ENCODE measurements around the gene GVQW3.

GVQW3 gene

DNA sequence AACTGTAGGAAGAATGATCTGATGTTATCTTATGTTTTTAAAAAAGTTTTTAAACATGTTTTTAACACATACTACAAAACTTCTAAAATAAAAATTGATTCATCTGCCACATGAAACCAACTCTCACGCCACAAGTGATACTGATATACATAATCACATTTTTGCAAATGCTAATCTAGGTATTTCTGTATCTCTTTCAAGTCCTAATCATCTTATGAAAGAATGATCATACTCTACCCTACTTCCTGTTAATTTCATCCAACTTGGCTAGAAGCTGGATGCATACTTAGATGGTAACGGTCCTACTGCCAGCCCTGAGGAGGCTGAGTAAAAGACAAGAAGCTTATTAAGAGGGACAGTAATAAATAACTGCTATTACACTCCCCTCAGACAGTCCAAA is 19.3 kb upstream of the GVQW3 start:
- H3K27me3 ChIP-seq (ENCODE audit: control insufficient read depth, insufficient read depth, low read length) = no peaks in the 10 kb centered on the region
- H3K36me3 ChIP-seq (ENCODE audit: control insufficient read depth, insufficient read depth, low read length) = 0 out of 2 replicates have a peak, but pooled peaks cover 9% of the 10 kb centered on the region
- H3K4me1 ChIP-seq (ENCODE audit: control insufficient read depth, insufficient read depth, low read length) = no peaks in the 10 kb centered on the region
- no peak overlapping the region for H3K9ac ChIP-seq (ENCODE audit: low read depth, low read length)
- no peak overlapping the region for H3K4me3 ChIP-seq (ENCODE audit: low read depth, low read length)
- no peak overlapping the region for H3K27ac ChIP-seq (ENCODE audit: low read depth, low read length)
- no peaks in the 10 kb centered on the region for H3K9me3 ChIP-seq (ENCODE audit: control insufficient read depth, insufficient read depth, low read length)

DNA sequence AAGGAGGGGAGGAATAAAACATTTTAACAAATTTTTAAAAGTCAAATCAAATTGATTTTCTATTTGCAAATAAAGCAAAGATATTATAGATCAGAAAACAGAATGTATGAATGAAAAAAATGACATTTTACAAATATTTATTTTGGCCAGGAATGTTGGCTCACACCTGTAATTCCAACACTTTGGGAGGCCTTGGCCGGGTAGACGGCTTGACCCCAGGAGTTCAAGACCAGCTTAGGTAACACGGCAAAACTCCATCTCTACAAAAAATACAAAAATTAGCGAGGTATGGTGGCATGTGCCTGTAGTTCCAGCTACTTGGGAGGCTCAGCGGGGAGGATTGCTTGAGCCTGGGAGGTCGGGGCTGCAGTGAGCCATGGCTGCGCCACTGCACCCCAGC is 18.4 kb upstream of the GVQW3 start:
- Histone ChIP-seq H3K36me3 (ENCODE audit: control insufficient read depth, insufficient read depth, low read length) (0 out of 2 replicates have a peak, but pooled peaks cover 9% of the 10 kb centered on the region), H3K9ac (ENCODE audit: low read depth, low read length) (no peak overlapping the region), H3K27me3 (ENCODE audit: control insufficient read depth, insufficient read depth, low read length) (no peaks in the 10 kb centered on the region), H3K27ac (ENCODE audit: low read depth, low read length) (no peak overlapping the region), H3K4me3 (ENCODE audit: low read depth, low read length) (no peak overlapping the region), H3K4me1 (ENCODE audit: control insufficient read depth, insufficient read depth, low read length) (no peaks in the 10 kb centered on the region), H3K9me3 (ENCODE audit: control insufficient read depth, insufficient read depth, low read length) (no peaks in the 10 kb centered on the region)

DNA sequence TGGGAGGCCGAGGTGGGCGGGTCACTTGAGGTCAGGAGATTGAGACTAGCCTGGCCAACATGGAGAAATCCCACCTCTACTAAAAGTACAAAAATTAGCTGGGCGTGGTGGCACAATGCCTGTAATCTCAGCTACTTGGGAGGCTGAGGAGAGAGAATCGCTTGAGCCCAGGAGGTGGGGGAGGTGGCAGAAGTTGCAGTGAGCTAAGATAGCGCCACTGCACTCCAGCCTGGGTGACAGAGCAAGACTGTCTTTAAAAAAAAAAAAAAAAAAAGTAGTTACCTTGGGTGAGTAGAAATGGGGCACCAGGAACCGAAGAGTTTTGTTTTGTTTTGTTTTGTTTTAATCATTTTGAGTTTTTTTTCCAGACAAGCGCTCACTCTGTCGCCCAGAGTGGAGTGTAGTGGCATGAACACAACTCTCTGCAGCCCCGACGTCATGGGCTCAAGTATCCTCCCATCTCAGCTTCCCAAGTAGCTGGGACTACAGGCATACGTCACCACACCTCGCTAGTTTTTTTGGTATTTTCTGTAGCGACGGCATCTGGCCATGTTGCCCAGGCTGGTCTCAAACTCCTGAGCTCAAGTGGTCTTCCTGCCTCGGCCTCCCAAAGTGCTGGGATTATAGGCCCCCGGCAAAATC is 16.0 kb upstream of the GVQW3 start:
- H3K9me3 ChIP-seq (ENCODE audit: control insufficient read depth, insufficient read depth, low read length) = no peaks in the 10 kb centered on the region
- H3K9ac ChIP-seq (ENCODE audit: low read depth, low read length) = no peak overlapping the region
- no peaks in the 10 kb centered on the region for H3K27me3 ChIP-seq (ENCODE audit: control insufficient read depth, insufficient read depth, low read length)
- H3K27ac ChIP-seq (ENCODE audit: low read depth, low read length) = no peak overlapping the region
- no peak overlapping the region for H3K4me3 ChIP-seq (ENCODE audit: low read depth, low read length)
- 0 out of 2 replicates have a peak, but pooled peaks cover 5% of the 10 kb centered on the region for H3K36me3 ChIP-seq (ENCODE audit: control insufficient read depth, insufficient read depth, low read length)
- H3K4me1 ChIP-seq (ENCODE audit: control insufficient read depth, insufficient read depth, low read length) = no peaks in the 10 kb centered on the region

DNA sequence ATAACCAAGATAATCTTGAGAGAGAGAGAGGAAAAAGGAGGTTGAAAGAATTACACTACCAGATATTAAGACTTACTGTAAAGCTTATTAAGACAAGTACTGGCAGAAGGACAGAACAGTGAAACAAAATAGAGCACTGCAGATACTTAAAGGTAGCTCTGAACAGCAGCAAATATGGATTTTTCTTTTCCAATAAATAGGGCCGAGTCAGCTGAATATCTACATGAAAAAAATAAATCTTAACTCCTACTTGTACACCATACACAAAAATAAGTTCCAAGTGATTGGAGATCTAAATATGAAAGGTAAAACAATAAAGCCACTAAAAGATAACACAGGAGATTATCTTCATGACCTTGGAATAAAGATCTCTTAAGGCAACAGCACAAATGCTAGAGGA is 12.6 kb upstream of the GVQW3 start:
- Histone ChIP-seq H3K4me1 (ENCODE audit: control insufficient read depth, insufficient read depth, low read length) (no peaks in the 10 kb centered on the region), H3K27ac (ENCODE audit: low read depth, low read length) (no peak overlapping the region), H3K4me3 (ENCODE audit: low read depth, low read length) (no peak overlapping the region), H3K36me3 (ENCODE audit: control insufficient read depth, insufficient read depth, low read length) (0 out of 2 replicates have a peak, but pooled peaks cover 3% of the 10 kb centered on the region), H3K9me3 (ENCODE audit: control insufficient read depth, insufficient read depth, low read length) (no peaks in the 10 kb centered on the region), H3K9ac (ENCODE audit: low read depth, low read length) (no peak overlapping the region), H3K27me3 (ENCODE audit: control insufficient read depth, insufficient read depth, low read length) (no peaks in the 10 kb centered on the region)

DNA sequence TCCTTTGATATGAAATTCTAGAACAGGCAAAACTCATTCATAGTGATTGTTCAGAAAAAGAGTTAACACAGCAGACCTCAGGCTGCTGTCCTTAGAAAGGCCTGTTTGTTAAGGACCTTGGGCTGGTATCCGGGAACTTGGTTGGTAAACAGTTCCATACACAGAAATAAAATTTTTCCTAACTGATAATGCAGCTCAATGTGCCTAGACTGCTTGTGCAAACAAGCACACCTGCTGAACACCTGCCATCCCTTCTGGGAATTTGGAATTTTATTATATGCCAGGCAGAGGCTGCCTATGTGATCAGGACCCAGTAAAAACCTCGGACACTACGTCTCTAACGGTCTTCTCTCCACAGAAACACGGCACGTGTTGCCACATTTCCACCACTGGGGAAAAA is 11.7 kb upstream of the GVQW3 start:
- Histone ChIP-seq H3K36me3 (ENCODE audit: control insufficient read depth, insufficient read depth, low read length) (0 out of 2 replicates have a peak, but pooled peaks cover 2% of the 10 kb centered on the region), H3K9me3 (ENCODE audit: control insufficient read depth, insufficient read depth, low read length) (no peaks in the 10 kb centered on the region), H3K9ac (ENCODE audit: low read depth, low read length) (no peak overlapping the region), H3K4me1 (ENCODE audit: control insufficient read depth, insufficient read depth, low read length) (no peaks in the 10 kb centered on the region), H3K27me3 (ENCODE audit: control insufficient read depth, insufficient read depth, low read length) (no peaks in the 10 kb centered on the region), H3K27ac (ENCODE audit: low read depth, low read length) (no peak overlapping the region), H3K4me3 (ENCODE audit: low read depth, low read length) (no peak overlapping the region)

DNA sequence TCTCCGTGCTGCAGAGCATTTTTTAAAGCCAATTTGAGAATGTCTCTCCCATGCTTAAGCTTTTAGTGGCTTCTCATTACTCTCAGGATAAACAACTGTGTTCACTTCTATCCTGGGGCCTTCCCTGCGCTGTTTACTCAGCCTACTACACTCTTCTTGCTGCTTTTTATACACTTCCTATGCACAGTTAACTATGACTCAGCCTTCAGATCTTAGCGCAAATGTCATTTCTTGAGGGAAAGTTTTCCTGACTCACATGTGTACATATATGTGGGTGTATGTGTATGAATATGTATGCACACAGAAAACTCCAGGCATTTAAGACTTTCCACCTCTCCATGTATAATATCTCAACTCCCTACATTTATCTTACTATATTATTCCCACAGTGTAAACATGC is 10.0 kb upstream of the GVQW3 start:
- Histone ChIP-seq H3K36me3 (ENCODE audit: control insufficient read depth, insufficient read depth, low read length) (no peaks in the 10 kb centered on the region), H3K27me3 (ENCODE audit: control insufficient read depth, insufficient read depth, low read length) (no peaks in the 10 kb centered on the region)

DNA sequence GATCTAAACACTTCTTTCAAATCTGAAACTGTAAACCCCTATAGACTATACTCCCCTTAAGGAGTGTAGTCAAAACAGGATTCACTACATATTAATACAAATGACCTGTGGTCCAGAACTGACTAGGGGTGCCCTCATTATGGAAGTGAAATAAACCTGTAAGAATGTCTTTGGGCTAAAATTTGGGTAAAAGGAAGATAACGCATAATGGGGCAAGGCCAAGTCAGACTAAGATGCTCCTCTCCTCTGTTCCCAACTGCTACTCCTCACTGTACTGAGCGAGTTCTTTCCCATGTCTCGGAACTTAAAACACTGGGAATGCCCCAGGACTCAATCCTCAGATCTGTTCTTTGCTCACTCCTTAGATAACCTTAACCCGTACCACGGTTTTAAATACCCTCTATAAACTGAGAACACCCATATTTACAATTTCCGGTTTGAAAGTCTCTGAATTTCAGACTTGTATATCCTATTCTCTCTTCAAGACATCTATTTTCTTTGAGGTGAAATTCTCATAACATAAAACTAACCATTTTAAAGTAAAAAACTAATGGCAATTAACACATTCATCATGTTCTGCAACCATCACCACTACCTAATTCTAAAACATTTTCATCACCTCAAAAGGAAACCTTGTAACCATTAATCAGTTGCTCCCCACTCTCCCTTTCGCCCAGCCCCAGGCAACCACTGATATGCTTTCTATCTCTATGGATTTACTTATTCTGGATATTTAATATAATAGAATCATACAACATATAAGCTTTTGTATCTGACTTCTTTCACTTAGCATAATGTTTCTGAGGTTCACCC is 4.2 kb upstream of the GVQW3 start:
- no peak overlapping the region for H3K27ac ChIP-seq (ENCODE audit: low read depth, low read length)
- no peaks in the 10 kb centered on the region for H3K9me3 ChIP-seq (ENCODE audit: control insufficient read depth, insufficient read depth, low read length)

More for the DNA sequence above, 10.0 kb upstream of the GVQW3 start:
- Histone ChIP-seq H3K9me3 (ENCODE audit: control insufficient read depth, insufficient read depth, low read length) (no peaks in the 10 kb centered on the region), H3K27ac (ENCODE audit: low read depth, low read length) (no peak overlapping the region), H3K9ac (ENCODE audit: low read depth, low read length) (no peak overlapping the region), H3K4me1 (ENCODE audit: control insufficient read depth, insufficient read depth, low read length) (no peaks in the 10 kb centered on the region), H3K4me3 (ENCODE audit: low read depth, low read length) (no peak overlapping the region)

DNA sequence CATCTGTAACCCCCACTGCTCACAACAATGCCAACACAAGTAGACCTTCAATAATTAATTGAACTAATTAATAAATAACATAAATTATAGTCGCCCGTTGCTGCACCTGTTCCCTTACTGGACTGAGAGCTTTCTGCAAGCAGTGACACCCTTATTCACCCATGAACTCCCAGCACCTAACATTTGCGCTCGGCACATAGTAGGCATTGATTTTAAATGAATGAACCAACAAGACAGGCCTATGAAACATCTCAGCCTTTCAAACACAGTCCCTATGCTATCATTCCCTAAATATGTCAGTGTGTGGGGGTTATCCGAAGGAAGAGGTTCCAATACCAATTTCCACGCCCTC is 1.3 kb upstream of the GVQW3 start:
- Histone ChIP-seq H3K4me3 (ENCODE audit: low read depth, low read length) (peak overlapping the region; percentile 89), H3K27ac (ENCODE audit: low read depth, low read length) (no peak overlapping the region), H3K27me3 (ENCODE audit: control insufficient read depth, insufficient read depth, low read length) (no peaks in the 10 kb centered on the region), H3K9me3 (ENCODE audit: control insufficient read depth, insufficient read depth, low read length) (no peaks in the 10 kb centered on the region), H3K9ac (ENCODE audit: low read depth, low read length) (no peak overlapping the region), H3K4me1 (ENCODE audit: control insufficient read depth, insufficient read depth, low read length) (peaks cover 19% of the 10 kb centered on the region), H3K36me3 (ENCODE audit: control insufficient read depth, insufficient read depth, low read length) (no peaks in the 10 kb centered on the region)

More for the DNA sequence above, 4.2 kb upstream of the GVQW3 start:
- Histone ChIP-seq H3K4me1 (ENCODE audit: control insufficient read depth, insufficient read depth, low read length) (peaks cover 12% of the 10 kb centered on the region), H3K9ac (ENCODE audit: low read depth, low read length) (no peak overlapping the region), H3K36me3 (ENCODE audit: control insufficient read depth, insufficient read depth, low read length) (no peaks in the 10 kb centered on the region), H3K4me3 (ENCODE audit: low read depth, low read length) (no peak overlapping the region), H3K27me3 (ENCODE audit: control insufficient read depth, insufficient read depth, low read length) (no peaks in the 10 kb centered on the region)

DNA sequence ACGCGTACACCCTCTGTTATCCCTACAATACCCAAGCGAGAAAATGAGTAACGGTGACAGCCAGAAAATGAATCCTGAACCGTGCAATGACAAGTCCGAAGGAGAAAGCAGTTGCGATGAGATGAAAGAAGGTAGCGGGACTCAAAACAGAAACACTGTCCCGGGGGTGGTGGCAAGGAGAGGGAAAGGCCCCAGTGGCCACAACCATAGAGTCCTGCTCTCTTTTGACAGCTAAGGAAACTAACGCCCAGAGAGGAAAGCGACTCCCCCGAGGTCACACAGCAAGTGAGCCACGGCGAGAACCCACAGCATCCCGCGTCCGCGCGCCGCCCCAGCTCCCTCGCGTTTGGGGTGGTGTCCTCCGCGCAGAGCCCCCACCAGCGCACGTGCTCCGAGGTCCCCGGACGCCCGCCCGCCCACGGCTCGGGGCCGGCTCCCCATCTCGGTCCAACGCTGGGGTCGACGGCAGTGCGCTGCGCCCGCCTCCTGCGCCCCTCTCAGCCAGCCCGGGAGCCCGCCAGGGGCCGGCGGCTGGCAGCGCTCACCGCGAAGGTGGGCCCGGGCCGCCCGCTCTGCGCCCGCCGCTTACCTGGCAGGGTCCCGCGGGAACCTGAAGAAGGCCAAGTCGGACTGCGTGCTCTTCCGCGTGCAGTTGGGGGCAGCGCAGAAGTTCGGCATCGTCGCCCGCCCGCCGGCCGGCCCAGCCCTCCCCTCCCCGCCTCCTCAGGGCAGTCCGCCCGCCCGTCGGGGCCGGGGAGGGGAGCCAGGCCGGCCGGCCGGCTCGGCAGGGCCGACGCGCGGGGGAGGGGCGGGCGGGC is 755 bp upstream of the GVQW3 start:
- H3K4me1 ChIP-seq (ENCODE audit: control insufficient read depth, insufficient read depth, low read length) = peaks cover 19% of the 10 kb centered on the region
- peak overlapping the region; percentile 69 for H3K27ac ChIP-seq (ENCODE audit: low read depth, low read length)

DNA sequence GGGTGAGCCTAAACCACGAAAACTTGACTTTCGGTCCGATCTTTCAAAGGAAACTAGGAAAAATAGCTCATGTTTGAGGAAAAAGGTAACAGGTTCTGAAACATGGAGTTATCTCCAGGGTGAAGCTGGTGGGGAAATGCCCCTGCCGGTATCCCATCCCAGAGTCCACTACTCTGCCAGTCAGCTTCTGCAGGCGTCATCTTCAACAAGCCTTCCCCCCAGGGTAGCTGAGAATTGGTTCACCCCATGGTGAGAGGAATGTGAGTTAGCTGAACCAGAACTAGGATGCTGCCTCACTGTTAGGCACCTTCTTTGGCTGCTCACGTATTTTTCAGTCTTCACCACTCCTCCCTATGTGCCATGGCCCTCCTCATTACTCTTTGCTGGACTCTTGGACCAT is 1.1 kb downstream of the GVQW3 start:
- no peaks in the 10 kb centered on the region for H3K36me3 ChIP-seq (ENCODE audit: control insufficient read depth, insufficient read depth, low read length)
- no peak overlapping the region for H3K27ac ChIP-seq (ENCODE audit: low read depth, low read length)
- H3K4me3 ChIP-seq (ENCODE audit: low read depth, low read length) = peak overlapping the region; percentile 89
- H3K9me3 ChIP-seq (ENCODE audit: control insufficient read depth, insufficient read depth, low read length) = no peaks in the 10 kb centered on the region
- no peak overlapping the region for H3K9ac ChIP-seq (ENCODE audit: low read depth, low read length)
- H3K27me3 ChIP-seq (ENCODE audit: control insufficient read depth, insufficient read depth, low read length) = no peaks in the 10 kb centered on the region
- peaks cover 28% of the 10 kb centered on the region for H3K4me1 ChIP-seq (ENCODE audit: control insufficient read depth, insufficient read depth, low read length)

More for the DNA sequence above, 755 bp upstream of the GVQW3 start:
- Histone ChIP-seq H3K36me3 (ENCODE audit: control insufficient read depth, insufficient read depth, low read length) (no peaks in the 10 kb centered on the region), H3K9me3 (ENCODE audit: control insufficient read depth, insufficient read depth, low read length) (no peaks in the 10 kb centered on the region), H3K27me3 (ENCODE audit: control insufficient read depth, insufficient read depth, low read length) (no peaks in the 10 kb centered on the region), H3K4me3 (ENCODE audit: low read depth, low read length) (peak overlapping the region; percentile 89), H3K9ac (ENCODE audit: low read depth, low read length) (peak overlapping the region; percentile 60; the same call in 1 of the 2 replicates)
